Endodermal cell (in vitro differentiated cells): Measurements from ENCODE around the gene TTBK1. TPM values are rescaled to one million over a fixed set of nuclear protein-coding genes. Genes with fewer than 3 reads are reported as not detected.

ENCODE experiments used
- DNase-seq: peaks from one replicate; pipeline ENCODE4 v3.0.0-alpha.2; 2017
- H3K27ac ChIP-seq: 2 replicates; pipeline ENCODE4 v1.5.1; 2013; ENCODE audit warnings: mild to moderate bottlenecking, low read depth, low read length, moderate library complexity
- H3K27me3 ChIP-seq: 2 replicates; pipeline ENCODE4 v1.6.1; 2013; ENCODE audit warnings: mild to moderate bottlenecking, low read length, moderate library complexity; ENCODE audit not compliant: insufficient read depth, control insufficient read depth, poor library complexity, severe bottlenecking
- H3K36me3 ChIP-seq: 2 replicates; pipeline ENCODE4 v1.7.0; 2013; ENCODE audit warnings: mild to moderate bottlenecking, low read length, moderate library complexity; ENCODE audit not compliant: control insufficient read depth, insufficient read depth
- H3K4me1 ChIP-seq: one replicate; pipeline ENCODE4 v1.7.0; 2013; ENCODE audit warnings: low read length; ENCODE audit not compliant: control insufficient read depth, insufficient read depth
- H3K4me3 ChIP-seq: 2 replicates; pipeline ENCODE4 v1.5.1; 2013; ENCODE audit warnings: mild to moderate bottlenecking, low read length, moderate library complexity
- H3K9ac ChIP-seq: 2 replicates; pipeline ENCODE4 v1.6.1; 2013; ENCODE audit warnings: mild to moderate bottlenecking, low read length, moderate library complexity; ENCODE audit not compliant: poor library complexity, severe bottlenecking; ENCODE audit errors: extremely low read depth
- H3K9me3 ChIP-seq: 2 replicates; pipeline ENCODE4 v1.6.1; 2013; ENCODE audit warnings: mild to moderate bottlenecking, low read length, moderate library complexity; ENCODE audit not compliant: control insufficient read depth
- H3K27ac Mint-ChIP-seq: 2 replicates; pipeline ENCODE4 v1.8.0; 2020; ENCODE audit warnings: mixed read lengths
- H3K27me3 Mint-ChIP-seq: 2 replicates; pipeline ENCODE4 v1.8.0; 2021; ENCODE audit warnings: mild to moderate bottlenecking, mixed read lengths; ENCODE audit not compliant: insufficient read depth
- H3K36me3 Mint-ChIP-seq: 2 replicates; pipeline ENCODE4 v1.8.0; 2020; ENCODE audit warnings: low read depth, mixed read lengths
- H3K4me1 Mint-ChIP-seq: 2 replicates; pipeline ENCODE4 v1.8.0; 2020; ENCODE audit warnings: mixed read lengths
- H3K4me3 Mint-ChIP-seq: 2 replicates; pipeline ENCODE4 v1.8.0; 2020; ENCODE audit warnings: mild to moderate bottlenecking, moderate library complexity, mixed read lengths
- H3K9me3 Mint-ChIP-seq: 2 replicates; pipeline ENCODE4 v1.8.0; 2020; ENCODE audit warnings: mild to moderate bottlenecking, mixed read lengths
- WGBS, 2 experiments: methylation state at CpG; one replicate each; pipeline versions ENCODE4 v1.1.5 to v1.1.7; 2013; ENCODE audit warnings: missing lambda C conversion rate in 2 of 2, mixed read lengths in 1 of 2; ENCODE audit not compliant: insufficient coverage in 1 of 2, insufficient read length in 1 of 2; 5-methylcytosine and 5-hydroxymethylcytosine counted together
- total RNA-seq, 2 donors: library from RNA; stranded (reverse); fragmentation: NEBNext Ultra II Directional in 1 of 2; extraction: Animal tissue kit (Norgen Biotek cat#: 25700) in 1 of 2; gene quantifications; 2 replicates in 1 of 2; 3 replicates in 1 of 2; pipeline ENCODE4 v1.2.1, GENCODE V29; 2021
- TF ChIP-seq, protein P1 (sequence below): fragments of 200-600 bp; sonication (generic); conservative IDR thresholded peaks from 2 replicates; pipeline ENCODE4 v1.5.0; 2021; ENCODE audit warnings: antibody characterized with exemption, mild to moderate bottlenecking

The TTBK1 gene
- total RNA-seq, 2 donors from 2014 or later = 0.62 TPM

DNA sequence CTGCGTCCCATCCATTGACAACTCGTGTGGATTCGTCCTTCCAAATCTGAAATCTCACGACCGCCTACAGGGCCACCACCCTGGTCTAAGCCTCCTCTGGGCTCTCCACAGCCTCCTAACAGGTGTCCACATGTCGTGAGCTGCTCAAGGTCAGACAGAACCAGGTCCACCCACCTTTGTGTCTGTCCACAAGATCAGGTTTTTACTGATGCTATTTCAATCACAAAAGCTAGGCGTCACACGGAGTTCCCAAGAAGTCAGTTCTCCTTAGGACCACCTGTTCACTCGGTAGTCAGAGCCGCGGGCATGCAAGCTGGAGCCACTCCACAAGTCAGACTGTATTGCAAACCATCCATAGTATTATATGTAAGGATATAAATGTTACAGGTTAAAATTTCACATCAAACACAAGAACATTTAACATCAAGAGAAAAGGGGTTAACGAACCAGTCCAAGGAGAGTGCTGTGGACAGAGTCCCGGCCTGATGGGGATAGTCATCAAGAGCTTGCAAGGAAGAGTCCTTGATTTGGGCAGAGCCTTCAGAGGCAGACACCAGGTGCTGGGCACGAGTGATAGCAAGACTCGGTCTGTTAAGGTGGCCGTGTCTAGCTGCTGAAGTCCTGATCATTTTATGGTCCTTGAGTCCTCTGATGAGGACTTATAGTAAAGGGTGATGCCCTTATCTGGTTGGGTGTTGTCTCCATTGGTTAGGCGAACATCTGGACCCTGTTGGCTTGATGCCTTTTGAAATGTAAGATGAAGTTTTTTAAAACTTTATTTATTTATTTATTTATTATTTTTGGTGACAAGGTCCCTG, 13.3 kb upstream of the TTBK1 start:
- no peaks in the 10 kb centered on the region for H3K9me3 Mint-ChIP-seq
- peaks cover 27% of the 10 kb centered on the region for H3K27me3 ChIP-seq
- H3K27me3 Mint-ChIP-seq = peaks cover 39% of the 10 kb centered on the region
- 87 to 90% methylated on average over 11 to 17 of the region's 17 CpGs for WGBS, 2 experiments
- peaks cover 11% of the 10 kb centered on the region for H3K36me3 Mint-ChIP-seq
- H3K4me1 Mint-ChIP-seq = peaks cover 2% of the 10 kb centered on the region
- TF ChIP-seq, protein P1, sequence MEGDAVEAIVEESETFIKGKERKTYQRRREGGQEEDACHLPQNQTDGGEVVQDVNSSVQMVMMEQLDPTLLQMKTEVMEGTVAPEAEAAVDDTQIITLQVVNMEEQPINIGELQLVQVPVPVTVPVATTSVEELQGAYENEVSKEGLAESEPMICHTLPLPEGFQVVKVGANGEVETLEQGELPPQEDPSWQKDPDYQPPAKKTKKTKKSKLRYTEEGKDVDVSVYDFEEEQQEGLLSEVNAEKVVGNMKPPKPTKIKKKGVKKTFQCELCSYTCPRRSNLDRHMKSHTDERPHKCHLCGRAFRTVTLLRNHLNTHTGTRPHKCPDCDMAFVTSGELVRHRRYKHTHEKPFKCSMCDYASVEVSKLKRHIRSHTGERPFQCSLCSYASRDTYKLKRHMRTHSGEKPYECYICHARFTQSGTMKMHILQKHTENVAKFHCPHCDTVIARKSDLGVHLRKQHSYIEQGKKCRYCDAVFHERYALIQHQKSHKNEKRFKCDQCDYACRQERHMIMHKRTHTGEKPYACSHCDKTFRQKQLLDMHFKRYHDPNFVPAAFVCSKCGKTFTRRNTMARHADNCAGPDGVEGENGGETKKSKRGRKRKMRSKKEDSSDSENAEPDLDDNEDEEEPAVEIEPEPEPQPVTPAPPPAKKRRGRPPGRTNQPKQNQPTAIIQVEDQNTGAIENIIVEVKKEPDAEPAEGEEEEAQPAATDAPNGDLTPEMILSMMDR = no peak
- H3K4me1 ChIP-seq = no peaks in the 10 kb centered on the region
- no peaks in the 10 kb centered on the region for H3K9me3 ChIP-seq
- no peak overlapping the region for H3K27ac Mint-ChIP-seq
- H3K9ac ChIP-seq = no peak overlapping the region
- no peak for DNase-seq
- no peaks in the 10 kb centered on the region for H3K36me3 ChIP-seq
- H3K4me3 ChIP-seq = peak overlapping the region; percentile 82
- H3K27ac ChIP-seq = no peak overlapping the region
- peak overlapping the region; percentile 68 for H3K4me3 Mint-ChIP-seq

GRCh38 chr6:43231053-43231452, 12.2 kb upstream of the TTBK1 start:
- TF ChIP-seq, protein P1 = no peak
- H3K9me3 Mint-ChIP-seq = no peaks in the 10 kb centered on the region

DNA sequence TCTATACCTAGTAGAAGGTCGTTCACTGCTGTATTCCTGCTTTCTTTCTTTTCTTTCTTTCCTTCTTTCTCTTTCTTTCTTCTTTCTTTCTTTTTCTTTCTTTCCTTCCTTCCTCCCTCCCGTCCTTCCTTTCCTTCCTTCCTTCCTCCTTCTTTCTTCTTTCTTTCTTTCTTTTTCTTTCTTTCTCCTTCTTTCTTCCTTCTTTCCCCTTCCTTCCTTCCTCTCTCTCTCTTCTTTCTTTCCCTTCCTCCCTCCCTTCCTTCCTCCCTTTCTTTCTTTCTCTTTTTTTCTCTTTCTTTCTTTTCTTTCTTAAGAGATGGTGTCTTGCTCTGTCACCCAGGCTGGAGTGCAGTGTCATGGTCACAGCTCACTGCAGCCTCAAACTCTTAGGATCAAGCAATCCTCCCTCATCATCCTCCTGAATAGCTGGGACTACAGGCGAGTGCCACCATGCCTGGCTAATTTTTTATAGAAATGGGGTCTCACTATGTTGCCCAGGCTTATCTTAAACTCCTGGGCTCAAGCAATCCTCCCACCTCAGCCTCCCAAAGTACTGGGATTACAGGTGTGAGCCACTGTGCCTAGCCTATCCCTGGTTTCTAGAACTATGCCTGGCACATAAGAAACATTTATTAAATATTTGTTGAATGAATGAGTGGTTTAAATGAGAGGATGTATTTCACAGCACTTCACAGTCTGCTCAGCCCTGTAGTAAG, 11.4 kb upstream of the TTBK1 start:
- TF ChIP-seq, protein P1 = no peak
- H3K4me3 ChIP-seq = no peak overlapping the region
- WGBS, 2 experiments = 73% methylated on average over 3 of the region's 3 CpGs
- Mint-ChIP-seq H3K36me3 (no peaks in the 10 kb centered on the region), H3K9me3 (no peaks in the 10 kb centered on the region), H3K4me3 (no peak overlapping the region), H3K27ac (no peak overlapping the region), H3K27me3 (peaks cover 43% of the 10 kb centered on the region), H3K4me1 (peaks cover 2% of the 10 kb centered on the region)
- H3K27ac ChIP-seq = no peak overlapping the region
- H3K36me3 ChIP-seq = no peaks in the 10 kb centered on the region
- peaks cover 35% of the 10 kb centered on the region for H3K27me3 ChIP-seq
- H3K9ac ChIP-seq = no peak overlapping the region
- H3K4me1 ChIP-seq = no peaks in the 10 kb centered on the region
- no peak for DNase-seq
- H3K9me3 ChIP-seq = no peaks in the 10 kb centered on the region

More at GRCh38 chr6:43231053-43231452, 12.2 kb upstream of the TTBK1 start:
- no peaks in the 10 kb centered on the region for H3K9me3 ChIP-seq
- H3K36me3 ChIP-seq = no peaks in the 10 kb centered on the region
- H3K27ac ChIP-seq = no peak overlapping the region
- H3K9ac ChIP-seq = no peak overlapping the region
- peaks cover 2% of the 10 kb centered on the region for H3K4me1 Mint-ChIP-seq
- peaks cover 5% of the 10 kb centered on the region for H3K36me3 Mint-ChIP-seq
- no peaks in the 10 kb centered on the region for H3K4me1 ChIP-seq
- 91% methylated on average over 4 of the region's 4 CpGs; no CpG with 5 or more reads in 1 of the 2 experiments for WGBS, 2 experiments
- no peak for DNase-seq
- H3K4me3 Mint-ChIP-seq = no peak overlapping the region
- peaks cover 41% of the 10 kb centered on the region for H3K27me3 Mint-ChIP-seq
- H3K4me3 ChIP-seq = no peak overlapping the region
- H3K27me3 ChIP-seq = peaks cover 28% of the 10 kb centered on the region
- no peak overlapping the region for H3K27ac Mint-ChIP-seq
